SK-N-SH (cell line): ENCODE data around the gene GUCA1A.

Source experiments
- CHD2 ChIP-seq: fragments of 150-350 bp; IDR thresholded peaks from 2 replicates; pipeline ENCODE4 v1.6.1; 2018; ENCODE audit warnings: low read length; ENCODE audit not compliant: partially characterized antibody
- CTCF ChIP-seq: fragments of 200-600 bp; sonication (generic); IDR thresholded peaks from 2 replicates; pipeline ENCODE4 v1.6.1; 2017; ENCODE audit warnings: antibody characterized with exemption, mild to moderate bottlenecking, moderate library complexity
- ELF1 ChIP-seq: IDR thresholded peaks from 2 replicates; pipeline ENCODE4 v1.4.0; 2012
- EP300 ChIP-seq, 2 experiments: IDR thresholded peaks; 2 replicates each; pipeline versions ENCODE4 v1.4.0 to v1.6.1; 2012; ENCODE audit warnings: borderline replicate concordance in 1 of 2, low read depth in 1 of 2, low read length in 1 of 2
- FOXM1 ChIP-seq: IDR thresholded peaks from 2 replicates; pipeline ENCODE4 v1.4.0; 2012; ENCODE audit warnings: low read depth, mild to moderate bottlenecking
- MAX ChIP-seq: IDR thresholded peaks from 2 replicates; pipeline ENCODE4 v1.4.0; 2012; ENCODE audit warnings: low read depth
- POLR2AphosphoS5 ChIP-seq: IDR thresholded peaks from 2 replicates; pipeline ENCODE4 v1.6.1; 2012; ENCODE audit warnings: low read depth, low read length
- REST ChIP-seq: IDR thresholded peaks from 2 replicates; pipeline ENCODE4 v1.6.1; 2012; ENCODE audit warnings: mild to moderate bottlenecking, low read depth, low read length, moderate library complexity
- RFX5 ChIP-seq: IDR thresholded peaks from 2 replicates; pipeline ENCODE4 v1.6.1; 2012; ENCODE audit warnings: mild to moderate bottlenecking, improper control_type of control experiment, low read length
- RXRA ChIP-seq: IDR thresholded peaks from 2 replicates; pipeline ENCODE4 v1.4.0; 2012; ENCODE audit warnings: low read depth, mild to moderate bottlenecking, borderline replicate concordance
- SIN3A ChIP-seq: IDR thresholded peaks from 2 replicates; pipeline ENCODE4 v1.6.1; 2012; ENCODE audit warnings: low read depth, mild to moderate bottlenecking, low read length, moderate library complexity, borderline replicate concordance
- TEAD4 ChIP-seq: IDR thresholded peaks from 2 replicates; pipeline ENCODE4 v1.4.0; 2012; ENCODE audit warnings: mild to moderate bottlenecking, borderline replicate concordance; ENCODE audit not compliant: insufficient read depth
- ZBTB33 ChIP-seq: IDR thresholded peaks from 2 replicates; pipeline ENCODE4 v1.4.0; 2012; ENCODE audit warnings: low read depth, borderline replicate concordance

GRCh38 chr6:42182101-42182500 is 8.9 kb downstream of the GUCA1A start:
- TF ChIP-seq CTCF, result no peak
- no peak for TF ChIP-seq ZBTB33
- TF ChIP-seq SIN3A, result no peak
- no peak for TF ChIP-seq RXRA
- no peak for TF ChIP-seq REST
- TF ChIP-seq CHD2, result no peak
- TF ChIP-seq MAX, result no peak
- no peak for TF ChIP-seq EP300 (IDR thresholded peaks at IDR 0.05; ENCODE audit: borderline replicate concordance in 1 of 2, low read depth in 1 of 2, low read length in 1 of 2)
- TF ChIP-seq POLR2AphosphoS5, result no peak
- no peak for TF ChIP-seq ELF1
- TF ChIP-seq RFX5, result no peak
- TF ChIP-seq FOXM1, result no peak
- no peak for TF ChIP-seq TEAD4
